ENCODE data around the gene BIRC5.

DNA sequence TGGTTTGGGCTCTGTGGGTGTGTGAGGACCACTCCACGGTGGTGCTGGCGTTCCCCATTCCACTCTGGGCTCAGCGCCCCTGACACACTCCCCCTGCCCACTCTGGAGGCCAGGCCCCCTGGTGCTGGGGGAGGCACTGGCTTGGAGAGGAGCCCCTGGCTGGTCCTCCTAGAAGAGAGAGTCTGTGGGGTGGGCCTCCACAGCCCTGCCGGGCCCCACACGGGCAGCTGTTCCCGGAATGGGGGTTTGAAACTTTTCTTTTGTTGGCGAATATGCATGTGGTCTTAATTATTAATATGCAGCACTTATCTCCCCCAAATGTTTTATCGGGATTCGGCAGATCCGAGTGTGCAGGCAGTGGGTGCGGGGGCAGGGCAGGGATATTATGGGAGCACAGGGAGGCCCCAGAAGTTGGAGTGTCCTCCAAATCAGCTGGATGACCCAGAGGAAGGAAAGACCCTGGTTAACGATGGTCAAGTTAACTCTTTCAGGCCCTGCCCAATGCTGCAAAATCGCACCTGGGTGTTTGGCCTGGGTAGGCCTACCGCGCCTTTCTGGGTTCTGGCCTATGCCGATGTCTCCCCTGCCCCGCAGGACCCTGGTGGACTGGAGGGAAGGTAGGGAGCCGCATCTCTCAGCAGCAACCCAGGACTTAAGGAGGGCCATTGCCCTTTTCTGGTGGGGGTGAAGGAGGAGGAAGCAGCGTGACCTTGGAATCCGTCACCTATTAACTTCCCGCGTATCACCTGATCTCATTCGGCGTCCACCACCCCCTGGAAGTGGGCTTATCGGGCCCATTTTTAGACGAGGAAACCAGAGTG lies 53.4 kb downstream of the BIRC5 start:
- TF ChIP-seq, protein P1, sequence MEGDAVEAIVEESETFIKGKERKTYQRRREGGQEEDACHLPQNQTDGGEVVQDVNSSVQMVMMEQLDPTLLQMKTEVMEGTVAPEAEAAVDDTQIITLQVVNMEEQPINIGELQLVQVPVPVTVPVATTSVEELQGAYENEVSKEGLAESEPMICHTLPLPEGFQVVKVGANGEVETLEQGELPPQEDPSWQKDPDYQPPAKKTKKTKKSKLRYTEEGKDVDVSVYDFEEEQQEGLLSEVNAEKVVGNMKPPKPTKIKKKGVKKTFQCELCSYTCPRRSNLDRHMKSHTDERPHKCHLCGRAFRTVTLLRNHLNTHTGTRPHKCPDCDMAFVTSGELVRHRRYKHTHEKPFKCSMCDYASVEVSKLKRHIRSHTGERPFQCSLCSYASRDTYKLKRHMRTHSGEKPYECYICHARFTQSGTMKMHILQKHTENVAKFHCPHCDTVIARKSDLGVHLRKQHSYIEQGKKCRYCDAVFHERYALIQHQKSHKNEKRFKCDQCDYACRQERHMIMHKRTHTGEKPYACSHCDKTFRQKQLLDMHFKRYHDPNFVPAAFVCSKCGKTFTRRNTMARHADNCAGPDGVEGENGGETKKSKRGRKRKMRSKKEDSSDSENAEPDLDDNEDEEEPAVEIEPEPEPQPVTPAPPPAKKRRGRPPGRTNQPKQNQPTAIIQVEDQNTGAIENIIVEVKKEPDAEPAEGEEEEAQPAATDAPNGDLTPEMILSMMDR (IDR thresholded peaks at IDR 0.05), result no peak
- TF ChIP-seq POLR2A (IDR thresholded peaks at IDR 0.05), result no peak
- no peak for TF ChIP-seq EP300 (IDR thresholded peaks at IDR 0.05)

Data from ovary (tissue), 3 donors.